GM10266 (cell line): ENCODE results near the gene CREBZF.
"Not testable (repeated sequence)": the region's sequence is repeated elsewhere in the genome, so short reads cannot be mapped to it uniquely, and the experiment has no call there.

Experiments used
- DNase-seq: peaks from one replicate; pipeline ENCODE4 v3.0.0; 2012; ENCODE audit errors: extremely low spot score
- CTCF ChIP-seq: IDR thresholded peaks from 2 replicates; pipeline ENCODE4 v1.5.1; 2012; ENCODE audit warnings: mild to moderate bottlenecking, low read depth; ENCODE audit not compliant: control insufficient read depth, insufficient read depth; ENCODE audit errors: missing control alignments

CREBZF gene

GRCh38 chr11:85620256-85620655 is 44.7 kb downstream of the CREBZF start:
- no peak for DNase-seq
- no peak for TF ChIP-seq CTCF

GRCh38 chr11:85619499-85619898 is 45.4 kb downstream of the CREBZF start:
- TF ChIP-seq CTCF: no peak
- DNase-seq: no peak

GRCh38 chr11:85611643-85612042 is 53.3 kb downstream of the CREBZF start:
- DNase-seq: not testable (repeated sequence)
